Hepatocyte (in vitro differentiated cells): Measurements from ENCODE around the gene VOPP1. TPM values are rescaled to one million over a fixed set of nuclear protein-coding genes. Genes with fewer than 3 reads are reported as not detected.

Experiments used
- DNase-seq: peaks from one replicate; pipeline ENCODE4 v3.0.0-alpha.2; 2016; ENCODE audit warnings: low spot score
- H2AFZ ChIP-seq: fragments of 200-600 bp; sonication (generic); 2 replicates; pipeline ENCODE4 v1.6.0; 2016; ENCODE audit warnings: antibody characterized with exemption, mild to moderate bottlenecking
- H3K27ac ChIP-seq: fragments of 200-600 bp; sonication (generic); 2 replicates; pipeline ENCODE4 v1.5.1; 2016; ENCODE audit warnings: mild to moderate bottlenecking
- H3K27me3 ChIP-seq: fragments of 200-600 bp; sonication (generic); 2 replicates; pipeline ENCODE4 v1.6.1; 2016
- H3K36me3 ChIP-seq: fragments of 200-600 bp; sonication (generic); replicated peaks from 2 replicates; pipeline ENCODE4 v1.5.1; 2016; ENCODE audit warnings: low read depth; ENCODE audit not compliant: insufficient read depth
- H3K4me1 ChIP-seq: fragments of 200-600 bp; sonication (generic); 2 replicates; pipeline ENCODE4 v1.5.1; 2016; ENCODE audit warnings: mild to moderate bottlenecking, moderate library complexity; ENCODE audit not compliant: insufficient read depth
- H3K4me2 ChIP-seq: fragments of 200-600 bp; sonication (generic); 2 replicates; pipeline ENCODE4 v1.6.0; 2016
- H3K4me3 ChIP-seq: fragments of 200-600 bp; sonication (generic); 2 replicates; pipeline ENCODE4 v1.5.1; 2016; ENCODE audit warnings: mild to moderate bottlenecking
- H3K79me2 ChIP-seq: fragments of 200-600 bp; sonication (generic); 2 replicates; pipeline ENCODE4 v1.6.0; 2017; ENCODE audit warnings: mild to moderate bottlenecking
- H3K9me2 ChIP-seq: fragments of 200-600 bp; sonication (generic); replicated peaks from 2 replicates; pipeline ENCODE4 v1.6.0; 2017; ENCODE audit warnings: mild to moderate bottlenecking; ENCODE audit not compliant: insufficient read depth
- H3K9me3 ChIP-seq: fragments of 200-600 bp; sonication (generic); 2 replicates; pipeline ENCODE4 v1.5.1; 2016; ENCODE audit warnings: low read depth, mild to moderate bottlenecking
- H4K20me1 ChIP-seq: fragments of 200-600 bp; sonication (generic); 2 replicates; pipeline ENCODE4 v1.6.0; 2016; ENCODE audit warnings: mild to moderate bottlenecking; ENCODE audit not compliant: insufficient read depth, poor library complexity, severe bottlenecking
- EZH2 ChIP-seq: fragments of 200-600 bp; sonication (generic); IDR thresholded peaks from 2 replicates; pipeline ENCODE4 v1.6.1; 2016; ENCODE audit warnings: antibody characterized with exemption, mild to moderate bottlenecking, borderline replicate concordance
- EZH2phosphoT487 ChIP-seq: fragments of 200-600 bp; sonication (generic); IDR thresholded peaks from one replicate; pipeline ENCODE4 v1.6.1; 2018; ENCODE audit warnings: antibody characterized with exemption, mild to moderate bottlenecking, low read depth, moderate library complexity; ENCODE audit not compliant: unreplicated experiment, severe bottlenecking
- WGBS: methylation state at CpG from one replicate; pipeline ENCODE4 v1.1.6; 2016; ENCODE audit warnings: low lambda C conversion rate; ENCODE audit errors: missing lambda C conversion rate; 5-methylcytosine and 5-hydroxymethylcytosine counted together
- polyA plus RNA-seq: library from polyadenylated mRNA; unstranded; fragments of >200 nt; fragmentation: Nextera tagmentation; extraction: Ambion mirVana; gene quantifications from 2 replicates; pipeline ENCODE4 v1.2.1, GENCODE V29; 2016
- total RNA-seq: library from RNA; depleted of rRNA; stranded (reverse); fragments of >200 nt; gene quantifications from 2 replicates; pipeline ENCODE4 v1.2.3, GENCODE V29; 2014
- TF ChIP-seq, protein P1 (sequence below): fragments of 200-600 bp; sonication (generic); IDR thresholded peaks from 2 replicates; pipeline ENCODE4 v1.5.1; 2016; ENCODE audit warnings: antibody characterized with exemption, mild to moderate bottlenecking; ENCODE audit not compliant: poor library complexity

VOPP1 gene
- total and polyA plus RNA-seq, 2 experiments from 2014 or later: 6.5 to 25.3 TPM

DNA sequence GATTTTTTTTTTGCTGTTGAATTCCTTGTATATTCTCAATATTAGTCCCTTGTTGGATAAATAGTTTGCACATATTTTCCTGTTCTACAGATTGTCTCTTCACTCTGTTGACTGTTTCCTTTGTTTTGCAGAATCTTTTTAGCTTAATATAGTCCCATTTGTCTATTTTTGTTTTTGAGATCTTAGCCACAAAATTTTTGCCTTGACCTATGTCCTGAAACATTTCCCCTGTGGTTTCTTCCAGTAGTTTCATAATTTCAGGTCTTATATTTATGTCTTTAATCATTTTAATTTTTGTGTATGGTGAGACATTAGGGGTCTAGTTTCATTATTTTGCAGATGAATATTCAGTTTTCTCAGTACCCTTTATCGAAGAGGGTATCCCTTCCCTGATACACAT, 114.5 kb downstream of the VOPP1 start:
- no peak for DNase-seq

DNA sequence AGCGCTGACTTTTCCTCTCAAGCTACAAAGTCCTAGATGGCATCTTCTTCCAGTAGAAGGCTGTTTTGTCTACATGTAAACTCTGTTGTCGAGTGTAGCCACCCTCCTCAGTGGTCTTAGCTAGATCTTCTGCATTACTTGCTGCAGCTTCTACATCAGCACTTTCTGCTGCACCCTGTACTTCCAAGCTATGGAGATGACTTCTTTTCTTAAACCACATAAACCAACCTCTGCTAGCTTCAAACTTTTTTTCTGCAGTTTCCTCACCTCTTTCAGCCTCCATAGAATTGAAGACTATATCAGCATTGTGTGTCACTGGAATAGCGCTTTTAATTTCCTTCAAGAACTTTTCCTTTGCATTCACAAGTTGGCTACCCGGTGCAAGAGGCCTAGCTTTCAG, 119.3 kb downstream of the VOPP1 start:
- Histone ChIP-seq H3K27ac (no peak overlapping the region), H3K79me2 (no peaks in the 10 kb centered on the region), H4K20me1 (no peaks in the 10 kb centered on the region), H3K36me3 (no peaks in the 10 kb centered on the region), H3K9me3 (no peaks in the 10 kb centered on the region), H3K4me1 (no peaks in the 10 kb centered on the region), H2AFZ (no peak overlapping the region), H3K9me2 (no peaks in the 10 kb centered on the region), H3K4me3 (no peak overlapping the region), H3K4me2 (no peak overlapping the region), H3K27me3 (no peaks in the 10 kb centered on the region)
- WGBS: 93% methylated on average over 4 of the region's 4 CpGs
- TF ChIP-seq EZH2phosphoT487 (no peak), EZH2 (no peak)
- TF ChIP-seq, protein P1, sequence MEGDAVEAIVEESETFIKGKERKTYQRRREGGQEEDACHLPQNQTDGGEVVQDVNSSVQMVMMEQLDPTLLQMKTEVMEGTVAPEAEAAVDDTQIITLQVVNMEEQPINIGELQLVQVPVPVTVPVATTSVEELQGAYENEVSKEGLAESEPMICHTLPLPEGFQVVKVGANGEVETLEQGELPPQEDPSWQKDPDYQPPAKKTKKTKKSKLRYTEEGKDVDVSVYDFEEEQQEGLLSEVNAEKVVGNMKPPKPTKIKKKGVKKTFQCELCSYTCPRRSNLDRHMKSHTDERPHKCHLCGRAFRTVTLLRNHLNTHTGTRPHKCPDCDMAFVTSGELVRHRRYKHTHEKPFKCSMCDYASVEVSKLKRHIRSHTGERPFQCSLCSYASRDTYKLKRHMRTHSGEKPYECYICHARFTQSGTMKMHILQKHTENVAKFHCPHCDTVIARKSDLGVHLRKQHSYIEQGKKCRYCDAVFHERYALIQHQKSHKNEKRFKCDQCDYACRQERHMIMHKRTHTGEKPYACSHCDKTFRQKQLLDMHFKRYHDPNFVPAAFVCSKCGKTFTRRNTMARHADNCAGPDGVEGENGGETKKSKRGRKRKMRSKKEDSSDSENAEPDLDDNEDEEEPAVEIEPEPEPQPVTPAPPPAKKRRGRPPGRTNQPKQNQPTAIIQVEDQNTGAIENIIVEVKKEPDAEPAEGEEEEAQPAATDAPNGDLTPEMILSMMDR: no peak
- DNase-seq: no peak

More for the DNA sequence above, 114.5 kb downstream of the VOPP1 start:
- no peaks in the 10 kb centered on the region for H3K9me2 ChIP-seq
- H3K4me3 ChIP-seq: no peak overlapping the region
- H2AFZ ChIP-seq: no peak overlapping the region
- no peaks in the 10 kb centered on the region for H3K36me3 ChIP-seq
- TF ChIP-seq EZH2 (no peak), EZH2phosphoT487 (no peak)
- TF ChIP-seq, protein P1: no peak
- H3K4me2 ChIP-seq: no peak overlapping the region
- no peaks in the 10 kb centered on the region for H3K79me2 ChIP-seq
- WGBS: 100% methylated on average over 1 of the region's 1 CpG
- H4K20me1 ChIP-seq: no peaks in the 10 kb centered on the region
- H3K27me3 ChIP-seq: no peaks in the 10 kb centered on the region
- no peak overlapping the region for H3K27ac ChIP-seq
- H3K4me1 ChIP-seq: no peaks in the 10 kb centered on the region
- H3K9me3 ChIP-seq: no peaks in the 10 kb centered on the region

DNA sequence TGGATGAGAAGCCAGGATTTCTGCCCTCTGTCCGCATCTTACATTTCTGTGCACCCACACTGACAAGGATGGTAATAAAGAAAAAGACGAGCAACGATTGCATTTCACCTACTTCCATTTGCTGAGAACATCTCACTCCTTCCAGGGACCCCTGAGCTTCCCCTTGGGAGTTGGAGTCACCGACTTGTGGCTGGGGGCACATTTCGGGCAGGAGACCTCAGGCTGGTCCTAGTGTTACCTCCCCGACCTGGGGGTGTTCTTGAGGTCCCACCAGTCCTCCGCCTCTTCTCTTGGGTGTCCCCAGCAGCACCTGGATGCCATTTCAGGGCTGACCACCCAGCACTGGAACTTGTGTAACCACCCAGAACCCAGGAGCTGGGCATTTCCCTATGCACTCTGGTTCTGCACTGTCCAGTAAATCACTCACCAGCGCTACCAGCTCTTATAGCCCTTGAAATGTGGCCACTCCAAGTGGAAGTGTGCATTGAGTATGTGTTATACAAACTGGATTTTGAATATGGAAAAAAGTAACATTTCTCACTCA, 122.2 kb downstream of the VOPP1 start:
- Histone ChIP-seq H3K79me2 (no peaks in the 10 kb centered on the region), H3K4me2 (no peak overlapping the region), H3K36me3 (no peaks in the 10 kb centered on the region), H3K27ac (no peak overlapping the region), H3K4me3 (no peak overlapping the region), H3K9me3 (no peaks in the 10 kb centered on the region), H3K9me2 (no peaks in the 10 kb centered on the region), H3K27me3 (no peaks in the 10 kb centered on the region), H3K4me1 (no peaks in the 10 kb centered on the region), H4K20me1 (no peaks in the 10 kb centered on the region), H2AFZ (no peak overlapping the region)
- 95% methylated on average over 8 of the region's 8 CpGs for WGBS
- no peak for DNase-seq
- no peak for TF ChIP-seq EZH2phosphoT487

DNA sequence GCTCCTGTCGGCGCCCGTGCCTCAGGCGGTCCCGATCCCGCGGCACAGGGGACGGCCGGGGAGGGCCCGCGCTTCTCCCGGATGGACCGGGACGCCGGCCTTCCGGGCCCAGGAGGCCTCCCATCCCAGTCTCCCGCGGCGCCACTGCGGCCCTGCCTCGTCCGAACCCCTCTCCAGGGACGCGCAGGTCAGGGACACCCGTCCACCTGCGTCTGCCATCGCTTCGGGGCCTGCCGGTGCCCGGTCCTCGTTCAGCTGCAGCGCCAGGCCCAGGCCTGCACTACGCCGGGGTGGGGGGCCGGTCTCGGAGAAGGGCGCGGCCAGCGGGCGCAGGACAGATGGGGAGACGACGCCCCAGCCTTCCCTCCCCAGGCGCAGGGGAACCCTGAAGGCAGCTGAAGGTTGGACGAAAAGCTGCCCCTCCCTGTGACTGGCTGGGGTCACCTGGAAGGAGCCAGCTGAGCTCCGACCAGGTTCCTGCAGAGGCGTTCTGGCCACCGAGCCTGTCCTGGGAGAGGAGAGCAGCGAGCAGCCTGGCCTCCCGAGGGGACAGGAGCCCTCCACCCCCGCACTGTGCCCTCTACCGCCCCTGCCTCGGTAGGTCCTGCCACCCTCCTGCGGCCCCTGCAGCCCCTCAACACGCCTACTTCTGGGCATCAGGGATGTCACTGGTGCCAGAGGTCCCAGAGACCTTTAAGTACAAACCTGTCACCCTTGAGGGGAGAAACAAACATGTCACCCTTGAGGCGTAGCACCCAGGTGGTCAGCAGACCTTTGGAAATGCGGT, 122.9 kb downstream of the VOPP1 start:
- TF ChIP-seq EZH2: no peak
- TF ChIP-seq, protein P1: no peak
- H3K79me2 ChIP-seq: no peaks in the 10 kb centered on the region
- DNase-seq: no peak
- no peaks in the 10 kb centered on the region for H3K9me2 ChIP-seq
- H3K36me3 ChIP-seq: no peaks in the 10 kb centered on the region
- WGBS: 98% methylated on average over 40 of the region's 56 CpGs
- H2AFZ ChIP-seq: no peak overlapping the region
- H3K27me3 ChIP-seq: no peaks in the 10 kb centered on the region
- H3K4me3 ChIP-seq: no peak overlapping the region
- no peaks in the 10 kb centered on the region for H3K4me1 ChIP-seq
- H3K9me3 ChIP-seq: no peaks in the 10 kb centered on the region
- H4K20me1 ChIP-seq: no peaks in the 10 kb centered on the region
- no peak overlapping the region for H3K4me2 ChIP-seq
- no peak overlapping the region for H3K27ac ChIP-seq
